Measurements from ENCODE around the gene ANKS1A. TPM values are rescaled to one million over a fixed set of nuclear protein-coding genes. Genes with fewer than 3 reads are reported as not detected.

ANKS1A gene
- total RNA-seq, 2 donors from 2014 or later: 26.7 to 30.9 TPM

DNA sequence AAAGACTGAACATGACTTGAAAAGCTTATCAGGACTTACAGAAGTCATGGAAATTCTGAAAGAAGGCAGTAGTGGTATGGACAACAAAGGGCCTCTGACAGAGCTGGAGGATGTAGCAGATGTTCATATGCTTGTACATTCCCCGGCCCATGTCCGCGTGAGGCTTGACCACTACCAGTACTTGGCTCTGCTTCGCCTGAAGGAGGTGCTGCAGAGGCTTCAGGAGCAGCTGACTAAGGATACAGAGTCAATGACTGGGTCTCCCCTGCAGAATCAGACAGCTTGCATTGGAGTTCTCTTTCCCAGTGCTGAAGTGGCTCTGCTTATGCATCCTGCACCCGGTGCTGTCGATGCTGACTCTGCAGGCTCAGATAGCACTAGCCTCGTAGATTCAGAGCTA lies 30.4 kb upstream of the ANKS1A start:
- peaks cover 0 to 4% of the 10 kb centered on the region in 2 donors for H3K4me1 ChIP-seq
- no peak for DNase-seq (ENCODE audit: low spot score)
- H3K27me3 ChIP-seq: no peaks in the 10 kb centered on the region
- TF ChIP-seq CTCF (IDR thresholded peaks at IDR 0.05): no peak
- H3K27ac ChIP-seq: no peak overlapping the region
- H3K4me3 ChIP-seq: no peak overlapping the region
- no peaks in the 10 kb centered on the region for H3K9me3 ChIP-seq
- H3K36me3 ChIP-seq: peaks cover 57% of the 10 kb centered on the region

DNA sequence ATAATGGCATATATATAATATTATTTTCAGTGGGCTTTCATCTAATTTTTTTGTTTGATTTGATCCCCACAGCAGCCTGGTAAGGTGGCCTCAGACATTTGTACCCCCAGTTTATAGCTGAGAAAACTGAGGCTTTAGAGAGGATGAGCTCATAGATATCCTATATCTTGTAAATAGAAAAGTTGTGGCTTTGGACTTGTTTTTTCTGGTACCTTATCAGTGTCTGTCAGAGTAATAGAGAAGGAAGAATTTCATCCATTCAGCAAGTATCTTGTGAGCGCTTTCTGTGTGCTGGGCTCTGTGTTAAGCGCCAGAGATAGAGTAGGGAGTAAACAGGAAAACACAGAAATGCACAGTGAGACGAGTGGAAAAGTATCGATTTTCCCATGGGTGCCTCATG lies 29.1 kb upstream of the ANKS1A start:
- Histone ChIP-seq H3K4me1 (peaks cover 0 to 14% of the 10 kb centered on the region in 2 donors), H3K27me3 (no peaks in the 10 kb centered on the region), H3K27ac (no peak overlapping the region), H3K9me3 (no peaks in the 10 kb centered on the region), H3K4me3 (no peak overlapping the region), H3K36me3 (peaks cover 53% of the 10 kb centered on the region)
- TF ChIP-seq CTCF (IDR thresholded peaks at IDR 0.05): no peak
- no peak for DNase-seq (ENCODE audit: low spot score)

DNA sequence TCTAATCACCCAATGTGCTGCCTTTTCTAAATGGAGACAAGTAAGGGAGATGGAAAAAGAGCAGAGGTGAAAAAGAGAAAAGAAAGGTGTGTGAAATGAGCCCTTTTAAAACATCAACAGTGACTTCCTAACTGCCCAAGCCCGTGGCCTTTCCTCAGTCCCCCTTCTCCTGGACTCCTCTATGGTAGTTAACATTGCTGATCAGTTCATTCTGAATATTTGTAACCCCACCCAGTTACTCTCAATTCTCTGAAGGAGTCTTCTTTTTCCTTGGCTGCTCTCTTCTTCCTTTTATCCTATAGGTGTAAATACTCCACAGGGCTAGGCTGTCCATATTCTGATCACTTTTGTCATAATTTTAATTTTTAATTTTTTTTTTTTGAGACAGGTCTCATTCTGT lies 28.3 kb upstream of the ANKS1A start:
- DNase-seq (ENCODE audit: low spot score): no peak

GRCh38 chr6:34864007-34864406 lies 25.0 kb upstream of the ANKS1A start:
- no peaks in the 10 kb centered on the region for H3K9me3 ChIP-seq
- H3K36me3 ChIP-seq: peaks cover 26% of the 10 kb centered on the region
- H3K27ac ChIP-seq: peak overlapping the region in 1 of 2 donors; percentile 83
- DNase-seq (ENCODE audit: low spot score): no peak
- H3K4me1 ChIP-seq: peaks cover 0 to 20% of the 10 kb centered on the region in 2 donors
- no peak overlapping the region for H3K4me3 ChIP-seq
- no peaks in the 10 kb centered on the region for H3K27me3 ChIP-seq
- TF ChIP-seq CTCF (IDR thresholded peaks at IDR 0.05): no peak

More for the DNA sequence above, 28.3 kb upstream of the ANKS1A start:
- peaks cover 47% of the 10 kb centered on the region for H3K36me3 ChIP-seq
- no peak overlapping the region for H3K27ac ChIP-seq
- H3K4me1 ChIP-seq: peaks cover 0 to 14% of the 10 kb centered on the region in 2 donors
- no peak overlapping the region for H3K4me3 ChIP-seq
- H3K9me3 ChIP-seq: no peaks in the 10 kb centered on the region
- no peaks in the 10 kb centered on the region for H3K27me3 ChIP-seq
- TF ChIP-seq CTCF (IDR thresholded peaks at IDR 0.05): no peak

DNA sequence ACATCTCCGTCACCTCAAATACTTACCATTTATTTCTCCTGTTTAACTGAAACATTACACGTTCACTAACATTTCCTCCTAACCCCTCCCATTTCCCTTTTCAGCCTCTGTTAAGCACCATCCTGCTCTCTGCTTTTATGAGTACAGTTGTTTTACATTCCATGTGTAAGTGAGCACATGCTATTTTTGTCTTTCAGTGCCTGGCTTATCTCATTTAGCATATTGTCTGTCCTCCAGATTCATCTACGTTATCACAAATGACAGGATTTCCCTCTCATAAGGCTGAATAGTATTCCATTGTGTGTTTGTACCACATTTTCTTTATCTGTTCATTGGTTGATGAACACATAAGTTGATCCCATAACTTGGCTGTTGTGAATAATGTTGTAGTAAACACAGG lies 23.9 kb upstream of the ANKS1A start:
- H3K27ac ChIP-seq: peak overlapping the region; percentile 48 to 83
- TF ChIP-seq CTCF (IDR thresholded peaks at IDR 0.05): no peak
- no peak for DNase-seq (ENCODE audit: low spot score)
- peaks cover 17% of the 10 kb centered on the region for H3K36me3 ChIP-seq
- peaks cover 0 to 20% of the 10 kb centered on the region in 2 donors for H3K4me1 ChIP-seq
- no peaks in the 10 kb centered on the region for H3K27me3 ChIP-seq
- no peak overlapping the region for H3K4me3 ChIP-seq
- no peaks in the 10 kb centered on the region for H3K9me3 ChIP-seq

DNA sequence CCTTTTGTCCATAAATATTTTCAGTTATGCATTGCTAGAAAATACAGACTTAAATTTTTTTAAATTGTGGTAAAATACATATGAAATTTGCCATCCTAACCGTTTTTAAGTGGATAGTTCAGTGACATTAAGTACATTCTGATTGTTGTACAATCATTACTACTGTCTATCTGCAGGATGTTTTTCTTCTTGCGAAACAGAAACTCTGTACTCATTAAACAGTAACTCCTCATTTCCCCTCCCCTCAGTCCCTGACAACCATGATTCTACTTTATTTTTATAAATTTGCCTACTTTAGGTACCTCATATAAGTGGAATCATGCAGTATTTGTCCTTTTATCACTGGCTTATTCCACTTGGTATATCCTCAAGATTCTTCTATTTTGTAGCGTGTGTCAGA lies 22.5 kb upstream of the ANKS1A start:
- H3K4me1 ChIP-seq: peaks cover 0 to 20% of the 10 kb centered on the region in 2 donors
- DNase-seq (ENCODE audit: low spot score): no peak
- H3K36me3 ChIP-seq: peaks cover 27% of the 10 kb centered on the region
- H3K27ac ChIP-seq: peak overlapping the region; percentile 48 to 83
- TF ChIP-seq CTCF (IDR thresholded peaks at IDR 0.05): no peak
- H3K27me3 ChIP-seq: no peaks in the 10 kb centered on the region
- H3K4me3 ChIP-seq: no peak overlapping the region
- no peaks in the 10 kb centered on the region for H3K9me3 ChIP-seq
